Measurements from ENCODE around the gene FYN. TPM values are rescaled to one million over a fixed set of nuclear protein-coding genes. Genes with fewer than 3 reads are reported as not detected.

FYN gene
- total and polyA plus RNA-seq, 2 of the 4 experiments (the other 2 are of a cell fraction) = 30.8 to 36.4 TPM

DNA sequence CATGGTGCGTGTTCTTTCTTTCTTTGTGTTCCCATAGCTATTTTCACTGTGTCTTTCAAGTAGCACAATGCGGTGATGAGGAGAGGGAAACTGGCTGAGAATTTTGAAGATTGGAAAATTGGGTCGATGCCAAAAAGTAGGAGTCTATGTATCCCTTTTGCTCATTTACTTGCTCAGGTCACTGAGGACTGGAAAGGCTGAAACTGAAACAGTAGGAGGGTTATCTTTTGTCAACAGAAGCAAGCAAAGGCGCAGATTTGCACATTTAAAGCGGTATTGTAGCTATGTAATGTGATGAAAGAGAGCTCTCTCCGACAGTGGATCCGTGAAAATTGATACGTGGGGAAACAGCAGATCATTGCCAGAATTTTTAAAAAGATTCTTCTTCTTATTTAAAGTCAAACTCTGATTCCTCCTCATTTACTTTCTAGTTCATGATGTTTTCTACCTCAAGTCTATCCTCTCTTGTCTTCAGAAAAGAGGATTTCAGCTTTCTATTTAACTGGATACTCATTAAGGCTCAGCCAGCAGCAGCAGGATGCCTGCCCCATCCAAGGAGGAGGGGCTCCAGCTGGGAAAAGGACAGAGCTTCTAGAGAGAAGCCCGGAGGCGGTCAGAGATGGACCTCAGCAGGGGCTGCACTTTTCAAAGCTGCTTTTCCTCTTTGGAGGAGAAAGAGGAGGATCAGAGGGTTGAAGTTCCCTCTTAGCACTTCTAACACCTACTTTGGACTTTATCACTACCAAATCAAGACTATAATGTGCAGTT, 15.9 kb upstream of the FYN start:
- ATAC-seq (ENCODE audit: low read depth) (peak; percentile 82), DNase-seq (peak; percentile 30)
- Histone ChIP-seq H3K14ac (replicated peaks; ENCODE audit: low read depth, low read length) (0 out of 2 replicates have a peak overlapping the region, but pooled peaks have one; percentile 22), H3K36me3 (ENCODE audit: control insufficient read depth, insufficient read depth, low read length) (no peaks in the 10 kb centered on the region), H3K9me1 (ENCODE audit: insufficient read depth, low read length) (no peaks in the 10 kb centered on the region), H2AFZ (replicated peaks; ENCODE audit: low read length, poor library complexity) (no peak overlapping the region), H4K91ac (ENCODE audit: insufficient read depth, low read depth, low read length) (no peak overlapping the region), H3K18ac (ENCODE audit: low read depth, low read length) (no peak overlapping the region), H2BK120ac (ENCODE audit: low read depth, low read length) (no peak overlapping the region), H2BK15ac (ENCODE audit: low read depth, low read length) (no peak overlapping the region), H3K27ac (ENCODE audit: insufficient read depth, low read length) (no peak overlapping the region), H4K20me1 (ENCODE audit: insufficient read depth, low read length) (no peaks in the 10 kb centered on the region), H3K79me1 (ENCODE audit: low read depth in 1 of 2, low read length in 2 of 2) (no peaks in the 10 kb centered on the region), H3K4me1 (ENCODE audit: control insufficient read depth, insufficient read depth, low read length) (peaks cover 5% of the 10 kb centered on the region; the same call in 1 of the 2 replicates), H3K56ac (ENCODE audit: extremely low read depth, insufficient read depth, low read length) (no peak overlapping the region), H4K5ac (ENCODE audit: low read depth, low read length) (no peak overlapping the region), H2AK9ac (replicated peaks; ENCODE audit: low read depth, low read length, poor library complexity) (no peak overlapping the region), H3K9ac (ENCODE audit: low read depth, low read length) (no peak overlapping the region; the same call in 1 of the 2 replicates), H4K8ac (ENCODE audit: low read depth in 2 of 2, low read length in 2 of 2) (no peak overlapping the region), H3K4me2 (ENCODE audit: low read depth, low read length) (peak overlapping the region; percentile 78), H3K23ac (ENCODE audit: low read depth, low read length) (no peak overlapping the region), H3K4me3 (ENCODE audit: insufficient read depth, low read depth, low read length) (peak overlapping the region; percentile 15; the same call in 1 of the 2 replicates), H2AK5ac (ENCODE audit: low read depth, low read length) (no peak overlapping the region), H2BK5ac (ENCODE audit: low read depth, low read length, poor library complexity, severe bottlenecking) (no peak overlapping the region), H3K9me3 (ENCODE audit: control insufficient read depth, insufficient read depth, low read length) (no peaks in the 10 kb centered on the region; the same call in 1 of the 2 replicates), H3K27me3 (ENCODE audit: control insufficient read depth, insufficient read depth, low read length) (no peaks in the 10 kb centered on the region), H3K4ac (ENCODE audit: low read depth, low read length) (no peak overlapping the region), H2BK20ac (ENCODE audit: low read depth, low read length) (no peak overlapping the region)
- dilution Hi-C loops (cut with HindIII; ENCODE audit: low sequenced_read_pairs, unreplicated experiment) (no loop called here), intact Hi-C loops (cut with micrococcal nuclease) (loop anchor here (5.0 kb wide), 1 partner anchor 33 kb away; no protein-coding TSS in a partner anchor), in situ Hi-C loops (cut with MboI; ENCODE audit: low sequenced_read_pairs) (no loop called here)
- ChIA-PET CTCF (no interaction called here), POLR2A (ENCODE audit: unreplicated experiment) (no interaction called here)
- BruUV-seq (replicated peaks) = no TSS peak
- WGBS, 2 experiments (ENCODE audit: extremely low coverage in 2 of 2, insufficient read length in 1 of 2) = no CpG with 5 or more reads among the region's 10 CpGs
- no peak for TF ChIP-seq CEBPB (IDR thresholded peaks at IDR 0.05; ENCODE audit: low read depth, low read length)
- TF ChIP-seq, protein P1, sequence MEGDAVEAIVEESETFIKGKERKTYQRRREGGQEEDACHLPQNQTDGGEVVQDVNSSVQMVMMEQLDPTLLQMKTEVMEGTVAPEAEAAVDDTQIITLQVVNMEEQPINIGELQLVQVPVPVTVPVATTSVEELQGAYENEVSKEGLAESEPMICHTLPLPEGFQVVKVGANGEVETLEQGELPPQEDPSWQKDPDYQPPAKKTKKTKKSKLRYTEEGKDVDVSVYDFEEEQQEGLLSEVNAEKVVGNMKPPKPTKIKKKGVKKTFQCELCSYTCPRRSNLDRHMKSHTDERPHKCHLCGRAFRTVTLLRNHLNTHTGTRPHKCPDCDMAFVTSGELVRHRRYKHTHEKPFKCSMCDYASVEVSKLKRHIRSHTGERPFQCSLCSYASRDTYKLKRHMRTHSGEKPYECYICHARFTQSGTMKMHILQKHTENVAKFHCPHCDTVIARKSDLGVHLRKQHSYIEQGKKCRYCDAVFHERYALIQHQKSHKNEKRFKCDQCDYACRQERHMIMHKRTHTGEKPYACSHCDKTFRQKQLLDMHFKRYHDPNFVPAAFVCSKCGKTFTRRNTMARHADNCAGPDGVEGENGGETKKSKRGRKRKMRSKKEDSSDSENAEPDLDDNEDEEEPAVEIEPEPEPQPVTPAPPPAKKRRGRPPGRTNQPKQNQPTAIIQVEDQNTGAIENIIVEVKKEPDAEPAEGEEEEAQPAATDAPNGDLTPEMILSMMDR (conservative IDR thresholded peaks at IDR 0.05; ENCODE audit: low read depth, low read length) = no peak
- no peak for TF ChIP-seq BHLHE40 (IDR thresholded peaks at IDR 0.05; ENCODE audit: low read depth, low read length)
- no peak for TF ChIP-seq NFE2L2 (IDR thresholded peaks at IDR 0.05; ENCODE audit: low read depth, low read length)
- TF ChIP-seq, protein P2, sequence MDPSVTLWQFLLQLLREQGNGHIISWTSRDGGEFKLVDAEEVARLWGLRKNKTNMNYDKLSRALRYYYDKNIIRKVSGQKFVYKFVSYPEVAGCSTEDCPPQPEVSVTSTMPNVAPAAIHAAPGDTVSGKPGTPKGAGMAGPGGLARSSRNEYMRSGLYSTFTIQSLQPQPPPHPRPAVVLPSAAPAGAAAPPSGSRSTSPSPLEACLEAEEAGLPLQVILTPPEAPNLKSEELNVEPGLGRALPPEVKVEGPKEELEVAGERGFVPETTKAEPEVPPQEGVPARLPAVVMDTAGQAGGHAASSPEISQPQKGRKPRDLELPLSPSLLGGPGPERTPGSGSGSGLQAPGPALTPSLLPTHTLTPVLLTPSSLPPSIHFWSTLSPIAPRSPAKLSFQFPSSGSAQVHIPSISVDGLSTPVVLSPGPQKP (IDR thresholded peaks at IDR 0.05; ENCODE audit: borderline replicate concordance, low read depth, low read length) = no peak
- TF ChIP-seq, protein P3, sequence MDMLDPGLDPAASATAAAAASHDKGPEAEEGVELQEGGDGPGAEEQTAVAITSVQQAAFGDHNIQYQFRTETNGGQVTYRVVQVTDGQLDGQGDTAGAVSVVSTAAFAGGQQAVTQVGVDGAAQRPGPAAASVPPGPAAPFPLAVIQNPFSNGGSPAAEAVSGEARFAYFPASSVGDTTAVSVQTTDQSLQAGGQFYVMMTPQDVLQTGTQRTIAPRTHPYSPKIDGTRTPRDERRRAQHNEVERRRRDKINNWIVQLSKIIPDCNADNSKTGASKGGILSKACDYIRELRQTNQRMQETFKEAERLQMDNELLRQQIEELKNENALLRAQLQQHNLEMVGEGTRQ (IDR thresholded peaks at IDR 0.05; ENCODE audit: low read depth, low read length) = no peak
- no peak for TF ChIP-seq FOS (IDR thresholded peaks at IDR 0.05; ENCODE audit: low read depth, low read length)
- TF ChIP-seq RAD21 (IDR thresholded peaks at IDR 0.05; ENCODE audit: low read length) = no peak
- TF ChIP-seq MXI1 (IDR thresholded peaks at IDR 0.05; ENCODE audit: borderline replicate concordance, low read depth, low read length) = no peak
- no peak for TF ChIP-seq CHD1 (IDR thresholded peaks at IDR 0.05; ENCODE audit: low read depth, low read length)
- no peak for TF ChIP-seq MAZ (IDR thresholded peaks at IDR 0.05; ENCODE audit: borderline replicate concordance, low read depth, low read length)
- TF ChIP-seq RFX5 (IDR thresholded peaks at IDR 0.05; ENCODE audit: low read depth, low read length) = no peak
- TF ChIP-seq POLR2A (IDR thresholded peaks at IDR 0.05; ENCODE audit: low read depth, low read length) = no peak
- TF ChIP-seq MAFK (IDR thresholded peaks at IDR 0.05; ENCODE audit: low read depth, low read length) = no peak
- no peak for TF ChIP-seq SMC3 (IDR thresholded peaks at IDR 0.05; ENCODE audit: low read depth, low read length)

Data from IMR-90 (cell line).